LNCaP clone FGC (cell line): ENCODE measurements around the gene AOPEP.
"Not testable (repeated sequence)": the region's sequence is repeated elsewhere in the genome, so short reads cannot be mapped to it uniquely, and the experiment has no call there.

Experiments used
- DNase-seq: peaks from one replicate; pipeline ENCODE4 v3.0.0-alpha.2; 2011; ENCODE audit warnings: low read depth
- H3K4me3 ChIP-seq: 2 replicates; pipeline ENCODE4 v1.5.1; 2011; ENCODE audit warnings: mild to moderate bottlenecking, low read depth, low read length, control low read depth
- TF ChIP-seq, protein P1 (sequence below): IDR thresholded peaks from 2 replicates; pipeline ENCODE4 v1.5.1; 2012; ENCODE audit warnings: mild to moderate bottlenecking; ENCODE audit not compliant: control insufficient read depth, insufficient read depth; ENCODE audit errors: extremely low read depth

AOPEP gene

GRCh38 chr9:94956731-94957130 lies 230.2 kb downstream of the AOPEP start:
- H3K4me3 ChIP-seq = no peak overlapping the region
- TF ChIP-seq, protein P1, sequence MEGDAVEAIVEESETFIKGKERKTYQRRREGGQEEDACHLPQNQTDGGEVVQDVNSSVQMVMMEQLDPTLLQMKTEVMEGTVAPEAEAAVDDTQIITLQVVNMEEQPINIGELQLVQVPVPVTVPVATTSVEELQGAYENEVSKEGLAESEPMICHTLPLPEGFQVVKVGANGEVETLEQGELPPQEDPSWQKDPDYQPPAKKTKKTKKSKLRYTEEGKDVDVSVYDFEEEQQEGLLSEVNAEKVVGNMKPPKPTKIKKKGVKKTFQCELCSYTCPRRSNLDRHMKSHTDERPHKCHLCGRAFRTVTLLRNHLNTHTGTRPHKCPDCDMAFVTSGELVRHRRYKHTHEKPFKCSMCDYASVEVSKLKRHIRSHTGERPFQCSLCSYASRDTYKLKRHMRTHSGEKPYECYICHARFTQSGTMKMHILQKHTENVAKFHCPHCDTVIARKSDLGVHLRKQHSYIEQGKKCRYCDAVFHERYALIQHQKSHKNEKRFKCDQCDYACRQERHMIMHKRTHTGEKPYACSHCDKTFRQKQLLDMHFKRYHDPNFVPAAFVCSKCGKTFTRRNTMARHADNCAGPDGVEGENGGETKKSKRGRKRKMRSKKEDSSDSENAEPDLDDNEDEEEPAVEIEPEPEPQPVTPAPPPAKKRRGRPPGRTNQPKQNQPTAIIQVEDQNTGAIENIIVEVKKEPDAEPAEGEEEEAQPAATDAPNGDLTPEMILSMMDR = no peak
- no peak for DNase-seq

- no peak overlapping the region for H3K4me3 ChIP-seq
- TF ChIP-seq, protein P1 = no peak
- DNase-seq = no peak
Measured at GRCh38 chr9:94960964-94961363, 234.5 kb downstream of the AOPEP start.

DNA sequence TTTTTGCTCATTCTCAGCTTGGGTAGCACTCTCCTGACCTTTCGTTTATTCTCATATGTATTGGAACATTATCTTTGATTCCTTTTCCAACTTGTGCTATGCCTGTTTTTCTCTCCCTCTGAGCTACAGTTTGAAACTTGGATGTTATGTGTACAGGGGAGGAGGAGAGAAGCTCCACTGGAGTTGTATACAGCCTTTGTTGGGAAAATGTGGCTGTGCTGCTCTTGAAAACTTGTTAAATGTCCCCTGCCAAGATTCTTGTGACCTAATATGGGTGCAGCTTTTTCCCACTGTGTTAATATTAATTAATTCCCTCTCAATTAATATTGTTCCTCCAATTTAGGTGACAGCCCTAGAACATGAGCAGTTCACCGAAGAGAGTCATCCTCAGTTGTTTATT lies 235.4 kb downstream of the AOPEP start:
- H3K4me3 ChIP-seq = no peak overlapping the region
- DNase-seq = no peak
- TF ChIP-seq, protein P1 = no peak

GRCh38 chr9:94965631-94966030 lies 239.1 kb downstream of the AOPEP start:
- not testable (repeated sequence) for DNase-seq

GRCh38 chr9:94966046-94966445 lies 239.5 kb downstream of the AOPEP start:
- DNase-seq, H3K4me3 ChIP-seq: not testable (repeated sequence)

More at GRCh38 chr9:94965631-94966030, 239.1 kb downstream of the AOPEP start:
- H3K4me3 ChIP-seq = not testable (repeated sequence)

- H3K4me3 ChIP-seq = no peak overlapping the region
- TF ChIP-seq, protein P1 = no peak
- no peak for DNase-seq
Measured at GRCh38 chr9:94967482-94967881, 241.0 kb downstream of the AOPEP start.

DNA sequence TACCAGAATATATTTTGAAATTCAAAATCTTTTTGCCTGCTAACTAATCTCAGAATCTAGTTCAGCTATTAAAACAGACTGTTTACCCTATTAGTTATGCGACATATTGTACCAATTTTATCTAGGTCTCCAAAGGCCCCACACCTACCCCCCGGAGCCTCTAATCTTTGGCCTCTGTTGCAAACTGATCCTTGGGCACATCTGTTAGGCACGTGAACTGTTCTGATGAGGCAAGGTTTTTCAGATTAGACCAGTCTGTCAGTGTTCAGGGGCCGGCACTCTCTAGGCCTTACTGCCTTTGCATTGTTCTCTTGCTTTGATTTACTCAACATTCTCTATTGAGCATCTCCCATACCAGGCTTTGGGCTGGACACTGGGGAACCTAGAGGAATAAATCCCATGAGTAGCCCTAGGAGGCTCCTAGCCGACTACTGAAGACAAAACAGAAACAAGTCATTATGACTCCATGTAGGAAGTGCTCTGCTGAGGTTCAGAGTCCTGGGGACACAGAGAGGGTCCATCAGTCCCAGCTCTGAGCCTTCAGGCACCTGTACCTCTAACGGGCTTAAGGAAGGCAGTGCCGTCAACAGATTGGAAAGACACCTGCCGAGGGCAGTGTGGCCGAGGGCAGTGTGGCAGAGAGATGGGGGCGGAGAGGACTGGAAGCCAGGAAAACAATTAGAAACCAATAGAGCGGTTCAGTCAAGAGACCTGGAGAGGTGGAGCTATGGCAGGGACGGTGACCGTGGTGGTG lies 245.1 kb downstream of the AOPEP start:
- TF ChIP-seq, protein P1 = no peak
- no peak overlapping the region for H3K4me3 ChIP-seq
- no peak for DNase-seq

DNA sequence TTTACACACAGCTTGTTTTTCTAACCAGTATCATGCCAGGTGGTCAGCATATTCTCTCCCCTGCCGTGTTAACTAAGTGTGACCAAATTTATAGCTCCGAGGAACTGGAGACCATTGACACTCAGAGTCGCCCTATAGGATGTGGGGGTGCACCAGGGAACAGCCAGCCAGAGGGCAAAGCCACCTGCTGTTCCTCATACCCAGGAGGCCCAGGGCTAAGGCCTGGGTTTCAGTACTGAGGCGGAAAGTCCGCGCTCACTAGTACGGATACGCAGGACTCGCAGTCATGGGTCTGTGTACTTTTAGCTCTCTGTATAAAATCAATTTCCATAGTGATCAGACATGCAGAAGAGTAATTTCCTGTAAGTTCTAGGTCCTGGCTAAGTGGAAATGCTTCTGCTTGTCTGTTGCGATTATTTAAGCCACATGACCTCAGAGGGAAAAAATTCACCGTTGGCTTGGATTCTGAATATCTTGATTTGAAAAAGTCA lies 247.0 kb downstream of the AOPEP start:
- H3K4me3 ChIP-seq = no peak overlapping the region
- TF ChIP-seq, protein P1 = no peak
- no peak for DNase-seq
